HG03066 (cell line): ENCODE measurements around the gene NAIP.
"Not testable (repeated sequence)": the region's sequence is repeated elsewhere in the genome, so short reads cannot be mapped to it uniquely, and the experiment has no call there.

Experiments used
- ATAC-seq: cut with Tn5 transposase; IDR thresholded peaks from one replicate; pipeline ENCODE4 v1.9.1; 2021; ENCODE audit warnings: low read depth; ENCODE audit not compliant: unreplicated experiment

The NAIP gene

DNA sequence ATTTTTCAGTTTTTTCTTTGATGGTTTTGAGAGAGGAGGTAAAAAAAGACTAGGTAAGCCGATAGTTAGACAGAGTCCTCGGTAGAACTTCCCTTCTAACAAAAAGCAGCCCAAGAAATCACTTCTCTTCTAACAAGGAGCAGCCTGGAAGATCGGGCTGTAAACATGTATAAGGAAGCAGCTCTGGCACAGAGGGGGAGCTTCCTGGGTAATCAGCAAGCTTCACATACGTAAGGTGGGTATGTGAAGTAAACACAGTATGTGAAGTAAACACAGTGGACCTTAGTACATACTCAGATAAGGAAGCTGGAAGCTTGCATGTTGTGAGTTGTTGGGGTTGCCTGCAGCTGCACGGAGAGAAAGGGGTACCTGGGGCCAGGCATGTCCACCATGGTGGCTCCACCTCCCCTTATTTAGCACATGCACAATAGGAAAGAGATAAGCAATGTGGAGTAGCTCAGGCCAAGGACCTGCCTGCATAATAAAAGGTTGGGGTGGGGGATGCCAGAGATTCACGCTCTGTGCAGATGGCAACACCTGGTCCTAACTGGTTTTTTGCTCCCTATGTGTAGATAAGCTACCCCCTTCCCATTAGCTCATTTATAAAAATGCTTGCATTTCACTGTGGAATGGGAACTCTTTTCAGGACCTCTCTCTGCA, 93.3 kb downstream of the NAIP start:
- ATAC-seq: not testable (repeated sequence)

DNA sequence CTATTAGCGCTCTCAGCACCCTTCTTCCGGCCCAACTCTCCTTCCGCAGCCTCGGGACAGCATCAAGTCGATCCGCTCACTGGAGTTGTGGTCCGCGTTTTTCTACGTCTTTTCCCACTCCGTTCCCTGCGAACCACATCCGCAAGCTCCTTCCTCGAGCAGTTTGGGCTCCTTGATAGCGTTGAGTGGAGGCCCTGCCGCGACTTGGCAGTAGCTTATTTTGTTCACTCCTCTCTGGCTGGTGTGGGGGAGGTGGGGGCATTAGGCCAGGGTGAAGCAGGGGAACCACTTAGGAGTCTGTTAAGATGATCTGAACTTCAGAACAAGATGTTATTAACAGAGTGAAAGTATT, 100.0 kb downstream of the NAIP start:
- peak; percentile 41 for ATAC-seq
